Measurements from ENCODE around the gene ALPK1.

Gene ALPK1

GRCh38 chr4:112343330-112344080, 46.3 kb downstream of the ALPK1 start:
- no peak for DNase-seq (ENCODE audit: low read depth)
- TF ChIP-seq CTCF (IDR thresholded peaks at IDR 0.05; ENCODE audit: insufficient read depth, low read depth, low read length, missing control alignments), result no peak
- no peak overlapping the region for H3K4me3 ChIP-seq (ENCODE audit: low read depth, low read length)

- DNase-seq (ENCODE audit: low read depth), result no peak
- no peak for TF ChIP-seq CTCF (IDR thresholded peaks at IDR 0.05; ENCODE audit: insufficient read depth, low read depth, low read length, missing control alignments)
- H3K4me3 ChIP-seq (ENCODE audit: low read depth, low read length), result no peak overlapping the region
These were observed 51.5 kb downstream of the ALPK1 start for GRCh38 chr4:112348488-112349158.

- no peak for TF ChIP-seq CTCF (IDR thresholded peaks at IDR 0.05; ENCODE audit: insufficient read depth, low read depth, low read length, missing control alignments)
- no peak for DNase-seq (ENCODE audit: low read depth)
- H3K4me3 ChIP-seq (ENCODE audit: low read depth, low read length), result no peak overlapping the region
These were observed 55.6 kb downstream of the ALPK1 start for GRCh38 chr4:112352736-112353135.

GRCh38 chr4:112355662-112356061, 58.5 kb downstream of the ALPK1 start:
- DNase-seq (ENCODE audit: low read depth), result no peak
- no peak for TF ChIP-seq CTCF (IDR thresholded peaks at IDR 0.05; ENCODE audit: insufficient read depth, low read depth, low read length, missing control alignments)
- no peak overlapping the region for H3K4me3 ChIP-seq (ENCODE audit: low read depth, low read length)

GRCh38 chr4:112357453-112357852, 60.3 kb downstream of the ALPK1 start:
- no peak for DNase-seq (ENCODE audit: low read depth)
- H3K4me3 ChIP-seq (ENCODE audit: low read depth, low read length), result no peak overlapping the region

GRCh38 chr4:112357897-112358296, 60.7 kb downstream of the ALPK1 start:
- H3K4me3 ChIP-seq (ENCODE audit: low read depth, low read length), result no peak overlapping the region
- no peak for DNase-seq (ENCODE audit: low read depth)
- TF ChIP-seq CTCF (IDR thresholded peaks at IDR 0.05; ENCODE audit: insufficient read depth, low read depth, low read length, missing control alignments), result no peak

More at GRCh38 chr4:112357453-112357852, 60.3 kb downstream of the ALPK1 start:
- no peak for TF ChIP-seq CTCF (IDR thresholded peaks at IDR 0.05; ENCODE audit: insufficient read depth, low read depth, low read length, missing control alignments)

All from GM12865 (cell line).